ENCODE results near the gene ELK4. TPM values are rescaled to one million over a fixed set of nuclear protein-coding genes. Genes with fewer than 3 reads are reported as not detected.

ELK4 gene
- total and polyA plus RNA-seq, 8 donors: 3.5 to 38.7 (median 11.7) TPM

DNA sequence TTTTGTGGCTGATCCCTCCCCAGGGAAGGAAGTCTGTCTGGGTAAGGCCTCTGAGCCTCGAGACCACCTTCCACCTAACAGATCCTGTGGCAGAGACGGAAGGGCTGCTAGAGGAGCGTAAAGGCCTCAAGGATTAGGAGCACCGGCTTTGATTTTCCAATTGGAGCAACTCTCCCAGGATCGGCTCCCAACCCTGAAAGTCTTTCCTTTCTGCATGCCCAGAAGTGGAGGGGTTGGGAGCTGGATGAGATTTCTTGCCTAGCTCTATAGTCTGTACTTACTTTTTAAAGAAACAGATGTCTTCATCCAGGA is 41.4 kb downstream of the ELK4 start:
- peak overlapping the region in 3 of 5 donors; percentile 5 to 47 (median 22) for H3K27ac ChIP-seq
- WGBS, 5 donors: 58 to 65% (median 62%) methylated on average over 5 of the region's 5 CpGs
- DNase-seq: no peak
- H3K36me3 ChIP-seq: peaks cover 0 to 13% (median 4%) of the 10 kb centered on the region in 4 donors
- H3K4me1 ChIP-seq: peaks cover 12 to 51% (median 20%) of the 10 kb centered on the region in 4 donors
- no peaks in the 10 kb centered on the region for H3K9me3 ChIP-seq
- intact Hi-C loops (cut with DNase I; ENCODE audit: low total_unique reads): loop anchor here (5.0 kb wide), 1 partner anchor 67 kb away; no protein-coding TSS in a partner anchor
- H3K4me3 ChIP-seq: no peak overlapping the region
- H3K27me3 ChIP-seq: no peaks in the 10 kb centered on the region
- no peak for TF ChIP-seq EP300 (IDR thresholded peaks at IDR 0.05)
- no peak for TF ChIP-seq POLR2A (IDR thresholded peaks at IDR 0.05)
- TF ChIP-seq, protein P1, sequence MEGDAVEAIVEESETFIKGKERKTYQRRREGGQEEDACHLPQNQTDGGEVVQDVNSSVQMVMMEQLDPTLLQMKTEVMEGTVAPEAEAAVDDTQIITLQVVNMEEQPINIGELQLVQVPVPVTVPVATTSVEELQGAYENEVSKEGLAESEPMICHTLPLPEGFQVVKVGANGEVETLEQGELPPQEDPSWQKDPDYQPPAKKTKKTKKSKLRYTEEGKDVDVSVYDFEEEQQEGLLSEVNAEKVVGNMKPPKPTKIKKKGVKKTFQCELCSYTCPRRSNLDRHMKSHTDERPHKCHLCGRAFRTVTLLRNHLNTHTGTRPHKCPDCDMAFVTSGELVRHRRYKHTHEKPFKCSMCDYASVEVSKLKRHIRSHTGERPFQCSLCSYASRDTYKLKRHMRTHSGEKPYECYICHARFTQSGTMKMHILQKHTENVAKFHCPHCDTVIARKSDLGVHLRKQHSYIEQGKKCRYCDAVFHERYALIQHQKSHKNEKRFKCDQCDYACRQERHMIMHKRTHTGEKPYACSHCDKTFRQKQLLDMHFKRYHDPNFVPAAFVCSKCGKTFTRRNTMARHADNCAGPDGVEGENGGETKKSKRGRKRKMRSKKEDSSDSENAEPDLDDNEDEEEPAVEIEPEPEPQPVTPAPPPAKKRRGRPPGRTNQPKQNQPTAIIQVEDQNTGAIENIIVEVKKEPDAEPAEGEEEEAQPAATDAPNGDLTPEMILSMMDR (IDR thresholded peaks at IDR 0.05): no peak
- TF ChIP-seq POLR2AphosphoS5 (IDR thresholded peaks at IDR 0.05): no peak

DNA sequence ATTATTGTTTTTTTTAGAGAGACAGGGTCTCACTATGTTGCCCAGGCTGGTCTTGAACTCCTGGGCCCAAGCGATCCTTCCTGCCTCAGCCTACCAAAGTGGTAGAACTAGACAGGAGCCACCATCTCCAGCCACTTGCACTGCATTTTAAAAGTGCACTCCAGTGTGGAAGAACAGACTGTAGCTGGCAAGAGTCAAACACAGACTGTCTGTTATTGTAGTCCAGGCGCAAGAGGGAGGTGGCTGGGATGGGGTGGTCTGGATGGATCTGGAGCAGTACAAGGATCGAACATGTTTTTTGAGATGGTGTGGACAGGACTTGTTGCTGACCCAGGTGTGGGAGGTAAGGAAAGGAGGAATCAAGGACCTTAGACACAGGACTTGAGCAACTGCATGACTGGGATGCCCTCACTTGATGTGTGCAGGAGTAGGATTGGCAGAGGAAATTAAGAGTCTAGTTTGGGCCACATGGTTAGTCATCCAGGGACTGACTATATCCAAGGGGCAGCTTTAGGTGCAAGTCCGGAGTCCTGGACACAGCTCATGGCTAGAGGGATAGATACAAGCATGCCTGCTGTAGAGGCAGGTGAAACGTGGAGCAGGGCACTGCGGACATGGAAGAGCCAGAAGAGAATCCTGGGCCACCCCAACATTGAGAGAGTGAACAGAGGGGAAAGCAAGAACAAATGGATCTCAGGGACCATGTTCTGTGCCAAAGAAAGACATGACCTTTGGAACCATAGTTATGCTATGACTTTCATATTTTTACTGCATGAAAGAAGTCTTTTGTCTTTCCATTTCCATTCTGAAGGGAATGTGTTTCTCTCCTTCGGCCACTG is 42.0 kb downstream of the ELK4 start:
- intact Hi-C loops (cut with DNase I; ENCODE audit: low total_unique reads): loop anchor here (5.0 to 10.0 kb wide), 2 partner anchors 55 to 67 kb away; no protein-coding TSS in a partner anchor
- no peak for DNase-seq
- peaks cover 12 to 57% (median 22%) of the 10 kb centered on the region in 4 donors for H3K4me1 ChIP-seq
- no peak overlapping the region for H3K4me3 ChIP-seq
- peaks cover 0 to 8% (median 1%) of the 10 kb centered on the region in 4 donors for H3K36me3 ChIP-seq
- no peaks in the 10 kb centered on the region for H3K9me3 ChIP-seq
- H3K27ac ChIP-seq: peak overlapping the region in 3 of 5 donors; percentile 5 to 47 (median 22)
- TF ChIP-seq POLR2A (IDR thresholded peaks at IDR 0.05): no peak
- TF ChIP-seq, protein P1 (IDR thresholded peaks at IDR 0.05): no peak
- TF ChIP-seq EP300 (IDR thresholded peaks at IDR 0.05): no peak
- TF ChIP-seq POLR2AphosphoS5 (IDR thresholded peaks at IDR 0.05): no peak
- no peaks in the 10 kb centered on the region for H3K27me3 ChIP-seq
- WGBS, 5 donors: 69 to 78% (median 73%) methylated on average over 7 of the region's 7 CpGs

DNA sequence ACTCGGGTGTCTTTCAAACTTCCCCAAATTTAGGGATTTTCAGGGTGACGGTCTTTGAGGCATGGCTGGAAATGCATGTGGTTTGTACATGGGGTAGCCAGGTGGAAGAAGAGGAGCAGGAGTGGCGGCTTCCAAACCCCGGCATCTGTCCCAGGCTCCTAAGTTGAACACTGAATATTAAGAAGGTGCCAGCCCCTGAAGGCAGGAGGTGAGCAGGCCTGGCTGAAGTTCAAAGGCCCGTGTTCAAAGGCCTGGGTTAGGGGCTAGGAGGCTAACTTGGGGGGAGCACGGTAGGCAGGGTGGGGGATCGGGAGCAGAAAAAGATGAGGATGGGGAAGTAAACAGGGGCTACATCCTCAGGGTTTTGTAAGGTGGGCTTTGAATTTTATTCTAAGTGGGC is 42.8 kb downstream of the ELK4 start:
- Histone ChIP-seq H3K4me1 (peaks cover 12 to 59% (median 24%) of the 10 kb centered on the region in 4 donors), H3K27ac (peak overlapping the region in 1 of 5 donors; percentile 56), H3K4me3 (no peak overlapping the region), H3K36me3 (peaks cover 0 to 3% (median 0%) of the 10 kb centered on the region in 4 donors), H3K9me3 (no peaks in the 10 kb centered on the region), H3K27me3 (no peaks in the 10 kb centered on the region)
- 85 to 87% (median 86%) methylated on average over 7 of the region's 7 CpGs for WGBS, 5 donors
- no peak for DNase-seq
- intact Hi-C loops (cut with DNase I; ENCODE audit: low total_unique reads): loop anchor here (10.0 kb wide), 1 partner anchor 54 kb away; no protein-coding TSS in a partner anchor
- TF ChIP-seq, protein P1 (IDR thresholded peaks at IDR 0.05): no peak
- TF ChIP-seq POLR2A (IDR thresholded peaks at IDR 0.05): no peak
- TF ChIP-seq POLR2AphosphoS5 (IDR thresholded peaks at IDR 0.05): no peak

DNA sequence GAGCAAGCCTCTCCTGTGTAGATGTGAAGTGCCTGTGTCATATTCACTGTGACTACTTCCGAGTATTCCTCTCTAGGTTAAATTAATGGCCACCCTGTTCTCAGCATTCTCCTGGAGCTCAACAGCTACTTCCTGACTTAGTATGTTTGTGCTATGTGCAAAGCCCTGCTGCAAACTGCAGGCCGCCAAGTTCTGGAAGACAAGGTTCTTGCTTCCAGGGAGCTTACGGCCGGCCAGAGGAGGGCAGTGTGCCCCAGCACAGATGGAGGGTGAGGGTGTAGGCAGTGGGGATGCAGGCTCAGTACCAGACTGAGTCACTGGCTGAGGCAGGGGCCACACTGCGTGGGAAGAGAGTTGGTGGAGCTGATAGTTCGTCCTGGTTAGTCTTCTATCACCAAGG is 43.2 kb downstream of the ELK4 start:
- Histone ChIP-seq H3K4me1 (peaks cover 12 to 59% (median 24%) of the 10 kb centered on the region in 4 donors), H3K27me3 (no peaks in the 10 kb centered on the region), H3K9me3 (no peaks in the 10 kb centered on the region), H3K4me3 (no peak overlapping the region), H3K27ac (peak overlapping the region in 1 of 5 donors; percentile 56), H3K36me3 (peaks cover 0 to 3% (median 0%) of the 10 kb centered on the region in 4 donors)
- TF ChIP-seq POLR2AphosphoS5 (IDR thresholded peaks at IDR 0.05): peak in 1 of 3 donors; percentile 13
- TF ChIP-seq EP300 (IDR thresholded peaks at IDR 0.05): no peak
- TF ChIP-seq POLR2A (IDR thresholded peaks at IDR 0.05): no peak
- TF ChIP-seq, protein P1 (IDR thresholded peaks at IDR 0.05): peak in 3 of 7 experiments; percentile 4 to 30 (median 27)
- DNase-seq: peak in 1 of 2 donors; percentile 75
- intact Hi-C loops (cut with DNase I; ENCODE audit: low total_unique reads): loop anchor here (10.0 kb wide), 1 partner anchor 54 kb away; no protein-coding TSS in a partner anchor
- 34 to 50% (median 42%) methylated on average over 6 of the region's 6 CpGs for WGBS, 5 donors
